Renal cortex interstitium (tissue), 11 donors: Measurements from ENCODE around the gene ZNF532. TPM values are rescaled to one million over a fixed set of nuclear protein-coding genes. Genes with fewer than 3 reads are reported as not detected.

Source experiments
- DNase-seq, 11 donors: peaks; one replicate each; pipeline ENCODE4 v3.0.0-alpha.2; 2013; ENCODE audit warnings: low read depth in 9 of 11, low spot score in 4 of 11; ENCODE audit errors: extremely low read depth in 1 of 11
- polyA plus RNA-seq, 3 donors: library from polyadenylated mRNA; unstranded; fragments of 120-200 nt; gene quantifications; one replicate each; pipeline ENCODE4 v1.2.1, GENCODE V29; 2013; ENCODE audit not compliant: insufficient read length in 3 of 3

Gene ZNF532
- polyA plus RNA-seq, 3 donors, result 96.6 to 107 (median 101) TPM

- no peak for DNase-seq
Observed at GRCh38 chr18:58865033-58865590, 435 bp downstream of the ZNF532 start.

- DNase-seq, result no peak
Observed at GRCh38 chr18:58865701-58866065, 1.0 kb downstream of the ZNF532 start.

GRCh38 chr18:58866066-58866772 is 1.5 kb downstream of the ZNF532 start:
- DNase-seq, result no peak

- DNase-seq, result no peak
Observed at GRCh38 chr18:58866773-58867150, 2.1 kb downstream of the ZNF532 start.

GRCh38 chr18:58867281-58867961 is 2.7 kb downstream of the ZNF532 start:
- DNase-seq, result no peak

GRCh38 chr18:58868440-58868839 is 3.8 kb downstream of the ZNF532 start:
- DNase-seq, result no peak

GRCh38 chr18:58870130-58870529 is 5.5 kb downstream of the ZNF532 start:
- DNase-seq, result no peak

GRCh38 chr18:58870621-58871020 is 5.9 kb downstream of the ZNF532 start:
- no peak for DNase-seq

- DNase-seq, result no peak
Observed at GRCh38 chr18:58871514-58872420, 7.1 kb downstream of the ZNF532 start.

- DNase-seq, result no peak
Observed at GRCh38 chr18:58878640-58879039, 14.0 kb downstream of the ZNF532 start.

GRCh38 chr18:58881477-58881876 is 16.8 kb downstream of the ZNF532 start:
- DNase-seq, result no peak

- no peak for DNase-seq
Observed at GRCh38 chr18:58882044-58882443, 17.4 kb downstream of the ZNF532 start.

GRCh38 chr18:58882686-58883085 is 18.0 kb downstream of the ZNF532 start:
- DNase-seq, result no peak

GRCh38 chr18:58884680-58885079 is 20.0 kb downstream of the ZNF532 start:
- DNase-seq, result no peak

- DNase-seq, result no peak
Observed at GRCh38 chr18:58886431-58886830, 21.8 kb downstream of the ZNF532 start.

- DNase-seq, result no peak
Observed at GRCh38 chr18:58886864-58887612, 22.4 kb downstream of the ZNF532 start.

GRCh38 chr18:58887613-58887963 is 22.9 kb downstream of the ZNF532 start:
- DNase-seq, result no peak

- no peak for DNase-seq
Observed at GRCh38 chr18:58891776-58892175, 27.1 kb downstream of the ZNF532 start.

- DNase-seq, result no peak
Observed at GRCh38 chr18:58892488-58892887, 27.8 kb downstream of the ZNF532 start.
